H9 (cell line): ENCODE measurements around the gene ERP29. TPM values are rescaled to one million over a fixed set of nuclear protein-coding genes. Genes with fewer than 3 reads are reported as not detected.
"Not testable (repeated sequence)": the region's sequence is repeated elsewhere in the genome, so short reads cannot be mapped to it uniquely, and the experiment has no call there.

ENCODE experiments used
- DNase-seq: peaks from one replicate; pipeline ENCODE4 v3.0.0-alpha.2; 2017
- H2AFZ ChIP-seq: one replicate; pipeline ENCODE4 v1.6.1; 2013; ENCODE audit warnings: mild to moderate bottlenecking, low read length, control low read depth, moderate library complexity
- H2AK5ac ChIP-seq: 2 replicates; pipeline ENCODE4 v1.6.1; 2013; ENCODE audit warnings: low read length, control low read depth, mixed read lengths; ENCODE audit not compliant: insufficient read length
- H2BK120ac ChIP-seq: one replicate; pipeline ENCODE4 v1.6.1; 2013; ENCODE audit warnings: low read depth, mild to moderate bottlenecking, low read length, control low read depth, inconsistent platforms; ENCODE audit not compliant: poor library complexity, severe bottlenecking
- H2BK12ac ChIP-seq: 2 replicates; pipeline ENCODE4 v1.6.1; 2013; ENCODE audit warnings: low read length, control low read depth, mixed read lengths, low read depth; ENCODE audit not compliant: insufficient read length
- H2BK15ac ChIP-seq: 2 replicates; pipeline ENCODE4 v1.6.1; 2013; ENCODE audit warnings: low read depth, low read length, control low read depth
- H2BK20ac ChIP-seq: one replicate; pipeline ENCODE4 v1.6.1; 2013; ENCODE audit warnings: low read depth, mild to moderate bottlenecking, low read length, control low read depth, inconsistent platforms; ENCODE audit not compliant: poor library complexity, severe bottlenecking
- H2BK5ac ChIP-seq: 2 replicates; pipeline ENCODE4 v1.6.1; 2013; ENCODE audit warnings: low read length, control low read depth, mixed read lengths; ENCODE audit not compliant: insufficient read length
- H3K14ac ChIP-seq: 2 replicates; pipeline ENCODE4 v1.6.1; 2013; ENCODE audit warnings: low read length, control low read depth; ENCODE audit not compliant: insufficient read depth
- H3K18ac ChIP-seq: 2 replicates; pipeline ENCODE4 v1.6.1; 2013; ENCODE audit warnings: low read depth, mild to moderate bottlenecking, mixed read lengths, low read length, control low read depth; ENCODE audit not compliant: insufficient read length
- H3K23ac ChIP-seq: 2 replicates; pipeline ENCODE4 v1.6.1; 2013; ENCODE audit warnings: low read length, control low read depth, mixed read lengths, low read depth; ENCODE audit not compliant: insufficient read length
- H3K23me2 ChIP-seq: 2 replicates; pipeline ENCODE4 v1.6.1; 2013; ENCODE audit warnings: low read depth, mild to moderate bottlenecking, mixed read lengths, low read length, control low read depth; ENCODE audit not compliant: insufficient read length, poor library complexity, severe bottlenecking
- H3K27ac ChIP-seq: 2 replicates; pipeline ENCODE4 v1.5.1; 2013; ENCODE audit warnings: low read length, control low read depth, mixed read lengths, low read depth; ENCODE audit not compliant: insufficient read length
- H3K27me3 ChIP-seq: 2 replicates; pipeline ENCODE4 v1.6.1; 2013; ENCODE audit warnings: low read length, control low read depth, inconsistent platforms; ENCODE audit not compliant: insufficient read depth
- H3K4ac ChIP-seq: 2 replicates; pipeline ENCODE4 v1.6.1; 2013; ENCODE audit warnings: low read depth, mild to moderate bottlenecking, control low read depth, inconsistent platforms, low read length, moderate library complexity
- H3K4me1 ChIP-seq: 2 replicates; pipeline ENCODE4 v1.6.1; 2013; ENCODE audit warnings: low read length, control low read depth, inconsistent platforms; ENCODE audit not compliant: insufficient read depth
- H3K4me2 ChIP-seq: 2 replicates; pipeline ENCODE4 v1.6.1; 2013; ENCODE audit warnings: low read length, control low read depth, mixed read lengths; ENCODE audit not compliant: insufficient read length, insufficient read depth
- H3K56ac ChIP-seq: 2 replicates; pipeline ENCODE4 v1.6.1; 2013; ENCODE audit warnings: low read depth, mild to moderate bottlenecking, mixed read lengths, low read length, control low read depth; ENCODE audit not compliant: insufficient read length
- H3K79me1 ChIP-seq: 2 replicates; pipeline ENCODE4 v1.6.1; 2013; ENCODE audit warnings: low read depth, mild to moderate bottlenecking, moderate library complexity, low read length, control low read depth, inconsistent platforms; ENCODE audit not compliant: insufficient read depth, poor library complexity, severe bottlenecking
- H3K79me2 ChIP-seq: 2 replicates; pipeline ENCODE4 v1.6.1; 2013; ENCODE audit warnings: low read length, control low read depth, inconsistent platforms; ENCODE audit not compliant: insufficient read depth
- H3K9ac ChIP-seq: 2 replicates; pipeline ENCODE4 v1.6.1; 2013; ENCODE audit warnings: low read length, control low read depth, mixed read lengths; ENCODE audit not compliant: insufficient read length; ENCODE audit errors: extremely low read depth
- H3K9me3 ChIP-seq: one replicate; pipeline ENCODE4 v1.6.1; 2013; ENCODE audit warnings: low read depth, low read length, inconsistent platforms; ENCODE audit not compliant: control insufficient read depth
- H3T11ph ChIP-seq: one replicate; pipeline ENCODE4 v1.6.1; 2013; ENCODE audit warnings: mild to moderate bottlenecking, low read length, control low read depth, inconsistent platforms
- H4K20me1 ChIP-seq: one replicate; pipeline ENCODE4 v1.6.1; 2013; ENCODE audit not compliant: control insufficient read depth, insufficient read length, insufficient read depth
- H4K5ac ChIP-seq: 2 replicates; pipeline ENCODE4 v1.6.1; 2013; ENCODE audit warnings: low read depth, mild to moderate bottlenecking, mixed read lengths, low read length, control low read depth; ENCODE audit not compliant: insufficient read length
- H4K8ac ChIP-seq: replicated peaks from 2 replicates; pipeline ENCODE4 v1.6.1; 2013; ENCODE audit warnings: low read length, control low read depth, mixed read lengths, low read depth; ENCODE audit not compliant: insufficient read length
- H4K91ac ChIP-seq: 2 replicates; pipeline ENCODE4 v1.6.1; 2013; ENCODE audit warnings: low read depth, mild to moderate bottlenecking, moderate library complexity, mixed read lengths, low read length, control low read depth; ENCODE audit not compliant: insufficient read length
- H3K27ac Mint-ChIP-seq, 3 experiments: 2 replicates in 2 of 3; 3 replicates in 1 of 3; pipeline ENCODE4 v1.8.0; 2020 to 2021; ENCODE audit warnings: mixed read lengths in 3 of 3, mild to moderate bottlenecking in 1 of 3, moderate library complexity in 1 of 3
- H3K27me3 Mint-ChIP-seq: 2 replicates; pipeline ENCODE4 v1.8.0; 2021; ENCODE audit warnings: low read depth, mild to moderate bottlenecking, moderate library complexity, mixed read lengths
- H3K36me3 Mint-ChIP-seq, 3 experiments: 2 replicates in 2 of 3; 3 replicates in 1 of 3; pipeline ENCODE4 v1.8.0; 2020 to 2021; ENCODE audit warnings: low read depth in 3 of 3, mixed read lengths in 3 of 3; ENCODE audit not compliant: insufficient read depth in 1 of 3
- H3K4me1 Mint-ChIP-seq, 2 experiments: 2 replicates each; pipeline ENCODE4 v1.8.0; 2020; ENCODE audit warnings: mixed read lengths in 2 of 2
- H3K4me3 Mint-ChIP-seq, 2 experiments: 2 replicates in 1 of 2; 3 replicates in 1 of 2; pipeline ENCODE4 v1.8.0; 2020 to 2021; ENCODE audit warnings: mild to moderate bottlenecking in 2 of 2, mixed read lengths in 2 of 2, moderate library complexity in 1 of 2
- H3K9me3 Mint-ChIP-seq, 2 experiments: 2 replicates in 1 of 2; 3 replicates in 1 of 2; pipeline ENCODE4 v1.8.0; 2020; ENCODE audit warnings: mild to moderate bottlenecking in 2 of 2, mixed read lengths in 2 of 2, moderate library complexity in 1 of 2
- CTCF ChIP-seq: fragments of 200-600 bp; sonication (generic); conservative IDR thresholded peaks from 3 replicates; pipeline ENCODE4 v1.8.0; 2021; ENCODE audit warnings: antibody characterized with exemption, mild to moderate bottlenecking
- WGBS: extraction: QIAGEN DNeasy Blood & Tissue Kit; methylation state at CpG from one replicate; pipeline ENCODE4 v1.1.7; 2013; ENCODE audit warnings: missing lambda C conversion rate, low lambda C conversion rate, mixed read lengths; ENCODE audit not compliant: insufficient read length; ENCODE audit errors: extremely low coverage; 5-methylcytosine and 5-hydroxymethylcytosine counted together
- total RNA-seq: library from RNA; stranded (reverse); gene quantifications from 2 replicates; pipeline ENCODE4 v1.2.1, GENCODE V29; 2021

Gene ERP29
- total RNA-seq, 1 experiment from 2014 or later: 160 TPM

DNA sequence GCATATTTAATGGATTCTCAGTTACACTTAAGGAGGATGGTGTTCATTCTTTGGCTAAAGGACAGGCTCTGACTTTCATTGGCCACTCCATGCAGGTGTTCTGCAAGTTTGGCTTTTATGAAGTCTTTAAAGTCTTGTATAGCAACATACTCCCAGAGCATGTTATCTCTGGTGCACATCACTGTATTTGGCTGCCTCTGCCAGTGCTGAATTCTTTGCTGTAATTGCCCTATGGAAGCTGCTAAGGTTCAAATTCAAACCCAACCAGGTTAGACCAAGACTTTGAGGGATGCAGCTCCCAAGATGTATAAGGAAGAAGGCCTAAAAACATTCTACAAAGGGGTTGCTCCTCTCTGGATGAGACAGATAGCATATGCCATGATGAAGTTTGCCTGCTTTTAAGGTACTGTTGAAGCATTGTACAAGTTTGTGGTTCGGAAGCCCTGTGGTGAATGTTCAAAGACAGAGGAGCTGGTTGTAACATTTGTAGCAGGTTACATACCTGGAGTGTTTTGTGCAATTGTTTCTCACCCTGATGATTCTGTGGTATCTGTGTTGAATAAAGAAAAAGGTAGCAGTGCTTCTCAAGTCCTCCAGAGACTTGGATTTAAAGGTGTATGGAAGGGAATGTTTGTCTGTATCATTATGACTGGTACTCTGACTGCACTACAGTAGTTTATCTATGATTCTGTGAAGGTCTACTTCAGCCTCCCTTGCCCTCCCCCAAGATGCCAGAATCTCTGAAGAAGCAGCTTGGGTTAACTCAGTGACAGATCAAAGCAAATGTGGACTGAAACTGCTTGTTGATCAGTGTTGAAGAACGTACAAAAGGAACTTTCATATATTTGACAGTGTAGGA is 19.7 kb upstream of the ERP29 start:
- Histone ChIP-seq H2BK5ac (no peak overlapping the region), H2BK15ac (no peak overlapping the region), H4K8ac (no peak overlapping the region), H3K4me2 (no peak overlapping the region), H4K20me1 (no peaks in the 10 kb centered on the region), H3K23me2 (no peaks in the 10 kb centered on the region), H3K79me2 (no peaks in the 10 kb centered on the region), H2AFZ (no peak overlapping the region), H3K23ac (no peak overlapping the region), H3K79me1 (no peaks in the 10 kb centered on the region), H2BK12ac (no peak overlapping the region), H3K14ac (no peak overlapping the region), H2AK5ac (no peak overlapping the region), H3K9me3 (no peaks in the 10 kb centered on the region), H3K56ac (no peak overlapping the region), H3K4ac (no peak overlapping the region), H3K9ac (no peak overlapping the region), H2BK120ac (no peak overlapping the region), H2BK20ac (no peak overlapping the region), H4K91ac (no peak overlapping the region), H3K27me3 (no peaks in the 10 kb centered on the region), H3T11ph (no peak overlapping the region), H4K5ac (no peak overlapping the region), H3K27ac (no peak overlapping the region), H3K18ac (no peak overlapping the region), H3K4me1 (no peaks in the 10 kb centered on the region)
- no peak for DNase-seq
- Mint-ChIP-seq H3K4me1 (peaks cover 5 to 7% of the 10 kb centered on the region in 2 experiments; a peak in 2 of 4 replicates), H3K36me3 (peaks cover 3 to 5% (median 4%) of the 10 kb centered on the region in 3 experiments; a peak in 4 of 7 replicates), H3K27me3 (no peaks in the 10 kb centered on the region), H3K4me3 (no peak overlapping the region), H3K9me3 (no peaks in the 10 kb centered on the region), H3K27ac (no peak overlapping the region)
- TF ChIP-seq CTCF: no peak
- no CpG with 5 or more reads among the region's 2 CpGs for WGBS

DNA sequence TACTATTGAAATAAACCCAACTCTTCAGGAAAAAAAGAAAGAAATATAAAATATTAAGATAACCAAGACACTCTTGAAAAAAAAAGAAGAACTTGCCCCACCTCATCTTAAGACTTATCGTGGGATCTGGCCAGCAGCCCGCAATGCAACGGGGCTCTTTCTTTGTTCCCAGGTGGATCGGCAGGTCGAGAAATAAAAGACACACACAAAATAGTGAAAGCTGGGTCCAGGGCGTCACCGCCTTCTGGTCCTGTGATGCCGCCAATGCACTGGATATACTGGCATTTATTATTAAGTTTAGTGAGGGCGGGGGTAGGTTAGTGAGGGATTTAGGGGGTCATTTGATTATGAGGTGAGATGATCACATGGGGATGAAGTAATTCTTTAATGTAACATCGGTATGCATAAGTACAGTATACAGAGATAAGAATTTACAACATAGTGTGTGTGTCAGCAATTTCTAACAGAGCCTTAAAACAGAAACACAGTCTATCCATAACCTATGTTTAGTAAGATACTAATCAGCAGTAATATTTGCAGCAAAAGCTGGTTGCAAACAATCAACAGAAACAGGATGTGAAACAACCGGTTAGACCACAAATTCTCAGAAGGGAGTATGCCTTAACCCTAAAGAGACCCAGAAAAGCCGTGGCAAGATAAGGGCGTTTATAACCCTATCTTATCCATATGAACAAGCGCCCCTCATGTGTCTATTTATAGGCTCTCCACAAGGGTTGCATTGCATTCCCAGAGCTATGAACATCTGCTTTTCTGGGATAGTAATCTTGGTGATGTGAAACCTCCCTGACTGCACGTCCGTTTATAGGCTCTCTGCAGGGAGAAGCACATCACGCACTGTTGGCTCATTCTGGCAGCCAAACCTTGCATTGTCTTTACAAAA is 18.8 kb upstream of the ERP29 start:
- not testable (repeated sequence) for H2BK120ac ChIP-seq, H2BK12ac ChIP-seq, H3K9me3 Mint-ChIP-seq, H3K4me1 ChIP-seq, H3K36me3 Mint-ChIP-seq, H3K79me1 ChIP-seq, H3K23me2 ChIP-seq, H2AFZ ChIP-seq, H3K27me3 Mint-ChIP-seq, H3K4me1 Mint-ChIP-seq, H4K20me1 ChIP-seq, H3K4me2 ChIP-seq, H2BK5ac ChIP-seq, H3K9ac ChIP-seq, H3K56ac ChIP-seq, H3K79me2 ChIP-seq, H4K91ac ChIP-seq, H2BK15ac ChIP-seq, H4K8ac ChIP-seq, H3T11ph ChIP-seq, H4K5ac ChIP-seq, H3K14ac ChIP-seq, H2AK5ac ChIP-seq, H3K27me3 ChIP-seq, H3K9me3 ChIP-seq, H3K27ac ChIP-seq, H3K4me3 Mint-ChIP-seq, H3K18ac ChIP-seq, H3K4ac ChIP-seq, H3K23ac ChIP-seq, DNase-seq, H2BK20ac ChIP-seq
- no CpG with 5 or more reads among the region's 17 CpGs for WGBS
- H3K27ac Mint-ChIP-seq: peak overlapping the region in 1 of 3 experiments; percentile 14; a peak in 1 of 7 replicates
